HEK293T (cell line): ENCODE results near the gene ABO.
"Not testable (repeated sequence)": the region's sequence is repeated elsewhere in the genome, so short reads cannot be mapped to it uniquely, and the experiment has no call there.

Experiments
- CTCF ChIA-PET: fragments of 350-600 bp; formaldehyde crosslinking; extraction: SDS; loops from one replicate; lab custom pipeline; 2021; ENCODE audit warnings: antibody characterized with exemption, inconsistent platforms; lab: Yijun Ruan, JAX
- POLR2A ChIA-PET: fragments of 350-600 bp; formaldehyde crosslinking; extraction: SDS; loops from one replicate; lab custom pipeline; 2020; ENCODE audit warnings: antibody characterized with exemption, inconsistent platforms; lab: Yijun Ruan, JAX
- DNase-seq: peaks from one replicate; pipeline ENCODE4 v3.0.0; 2012; ENCODE audit warnings: mixed read lengths; ENCODE audit errors: extremely low spot score
- ARNT ChIP-seq: fragments of 450-650 bp; IDR thresholded peaks from 2 replicates; pipeline ENCODE4 v1.6.1; 2017; ENCODE audit warnings: mild to moderate bottlenecking
- BHLHE40 ChIP-seq: fragments of 450-650 bp; IDR thresholded peaks from 2 replicates; pipeline ENCODE4 v1.6.1; 2016; ENCODE audit warnings: mild to moderate bottlenecking, moderate library complexity, borderline replicate concordance
- CTBP1 ChIP-seq: fragments of 450-650 bp; IDR thresholded peaks from 2 replicates; pipeline ENCODE4 v1.6.1; 2016; ENCODE audit warnings: borderline replicate concordance
- ELF4 ChIP-seq: fragments of 450-650 bp; IDR thresholded peaks from 2 replicates; pipeline ENCODE4 v1.6.1; 2017; ENCODE audit warnings: antibody characterized with exemption
- FOXA1 ChIP-seq: fragments of 450-650 bp; IDR thresholded peaks from 2 replicates; pipeline ENCODE4 v1.6.1; 2016; ENCODE audit warnings: mild to moderate bottlenecking
- FOXK2 ChIP-seq: fragments of 450-650 bp; IDR thresholded peaks from 2 replicates; pipeline ENCODE4 v1.6.1; 2016; ENCODE audit warnings: mild to moderate bottlenecking
- FOXM1 ChIP-seq: fragments of 450-650 bp; IDR thresholded peaks from 2 replicates; pipeline ENCODE4 v1.6.1; 2017; ENCODE audit warnings: mild to moderate bottlenecking, borderline replicate concordance
- HDGF ChIP-seq: fragments of 450-650 bp; IDR thresholded peaks from 2 replicates; pipeline ENCODE4 v1.6.1; 2017; ENCODE audit warnings: antibody characterized with exemption, borderline replicate concordance
- L3MBTL2 ChIP-seq: fragments of 450-650 bp; conservative IDR thresholded peaks from 2 replicates; pipeline ENCODE4 v1.6.1; 2016; ENCODE audit warnings: mild to moderate bottlenecking
- LEF1 ChIP-seq: fragments of 450-650 bp; IDR thresholded peaks from 2 replicates; pipeline ENCODE4 v1.6.1; 2017; ENCODE audit warnings: mild to moderate bottlenecking, borderline replicate concordance
- NFRKB ChIP-seq: fragments of 450-650 bp; IDR thresholded peaks from 2 replicates; pipeline ENCODE4 v1.6.1; 2016; ENCODE audit warnings: mild to moderate bottlenecking, moderate library complexity
- PKNOX1 ChIP-seq: fragments of 450-650 bp; IDR thresholded peaks from 2 replicates; pipeline ENCODE4 v1.6.1; 2016
- SP1 ChIP-seq: fragments of 450-650 bp; IDR thresholded peaks from 2 replicates; pipeline ENCODE4 v1.6.1; 2017
- SUZ12 ChIP-seq: fragments of 450-650 bp; IDR thresholded peaks from 2 replicates; pipeline ENCODE4 v1.6.1; 2016; ENCODE audit warnings: mild to moderate bottlenecking
- TARDBP ChIP-seq: fragments of 450-650 bp; IDR thresholded peaks from 2 replicates; pipeline ENCODE4 v1.6.1; 2016
- ZNF384 ChIP-seq: fragments of 450-650 bp; IDR thresholded peaks from 2 replicates; pipeline ENCODE4 v1.6.1; 2016

ABO gene

GRCh38 chr9:133224762-133225161 lies 50.2 kb downstream of the ABO start:
- no peak for TF ChIP-seq TARDBP
- TF ChIP-seq SUZ12: no peak
- no peak for TF ChIP-seq ARNT
- TF ChIP-seq ZNF384: no peak
- no peak for TF ChIP-seq L3MBTL2
- no peak for DNase-seq
- ChIA-PET CTCF (no interaction called here), POLR2A (no interaction called here)

GRCh38 chr9:133223159-133223756 lies 51.7 kb downstream of the ABO start:
- CTCF ChIA-PET: interaction anchor here (0.7 kb wide), 1 partner anchor 23 kb away, joined by 5 read pairs; no protein-coding TSS in a partner anchor
- POLR2A ChIA-PET: not testable (repeated sequence)

GRCh38 chr9:133221994-133222393 lies 53.0 kb downstream of the ABO start:
- DNase-seq, CTCF ChIA-PET, POLR2A ChIA-PET: not testable (repeated sequence)

More at GRCh38 chr9:133223159-133223756, 51.7 kb downstream of the ABO start:
- DNase-seq: not testable (repeated sequence)

GRCh38 chr9:133221177-133221809 lies 53.7 kb downstream of the ABO start:
- ChIA-PET CTCF (no interaction called here), POLR2A (no interaction called here)
- DNase-seq: no peak
- TF ChIP-seq BHLHE40: no peak
- TF ChIP-seq ELF4: no peak
- no peak for TF ChIP-seq ARNT
- no peak for TF ChIP-seq SP1
- TF ChIP-seq HDGF: no peak
- TF ChIP-seq NFRKB: no peak
- TF ChIP-seq LEF1: no peak
- no peak for TF ChIP-seq FOXM1
- TF ChIP-seq FOXA1: no peak
- TF ChIP-seq SUZ12: no peak
- no peak for TF ChIP-seq CTBP1
- TF ChIP-seq FOXK2: no peak
- TF ChIP-seq L3MBTL2: no peak
- no peak for TF ChIP-seq PKNOX1
- TF ChIP-seq TARDBP: no peak
- no peak for TF ChIP-seq ZNF384

- CTCF ChIA-PET: interaction anchor here (0.6 kb wide), 1 partner anchor 594 kb away, joined by 3 read pairs; no protein-coding TSS in a partner anchor
- DNase-seq, POLR2A ChIA-PET: not testable (repeated sequence)
Measured at GRCh38 chr9:133218049-133218975, 56.7 kb downstream of the ABO start.

- POLR2A ChIA-PET, CTCF ChIA-PET, DNase-seq: not testable (repeated sequence)
Measured at GRCh38 chr9:133217333-133217988, 57.5 kb downstream of the ABO start.

GRCh38 chr9:133214276-133214675 lies 60.7 kb downstream of the ABO start:
- POLR2A ChIA-PET, DNase-seq: not testable (repeated sequence)
- CTCF ChIA-PET: interaction anchor here (1.1 kb wide), 1 partner anchor 25 kb away, joined by 4 read pairs; no protein-coding TSS in a partner anchor

- DNase-seq: no peak
- POLR2A ChIA-PET: no interaction called here
- CTCF ChIA-PET: no interaction called here
- no peak for TF ChIP-seq L3MBTL2
- TF ChIP-seq TARDBP: no peak
- no peak for TF ChIP-seq PKNOX1
- no peak for TF ChIP-seq CTBP1
- TF ChIP-seq ZNF384: no peak
- TF ChIP-seq FOXK2: no peak
- no peak for TF ChIP-seq ARNT
- no peak for TF ChIP-seq FOXA1
- TF ChIP-seq FOXM1: no peak
- TF ChIP-seq SP1: no peak
- no peak for TF ChIP-seq LEF1
- no peak for TF ChIP-seq HDGF
- no peak for TF ChIP-seq SUZ12
- no peak for TF ChIP-seq NFRKB
- no peak for TF ChIP-seq ELF4
- TF ChIP-seq BHLHE40: no peak
Measured at GRCh38 chr9:133210609-133211008, 64.4 kb downstream of the ABO start.
